Retinal pigment epithelial cell (primary cell): ENCODE measurements around the gene CCDC196.

Source experiments
- DNase-seq: peaks from one replicate; pipeline ENCODE4 v3.0.0-alpha.2; 2010; ENCODE audit warnings: low read depth
- H3K4me3 ChIP-seq: 2 replicates; pipeline ENCODE4 v1.5.1; 2011; ENCODE audit warnings: mild to moderate bottlenecking, low read length, control low read depth, moderate library complexity
- TF ChIP-seq, protein P1 (sequence below): conservative IDR thresholded peaks from 2 replicates; pipeline ENCODE4 v1.5.1; 2011; ENCODE audit warnings: low read depth, low read length, control low read depth, inconsistent platforms

Gene CCDC196, protein sequence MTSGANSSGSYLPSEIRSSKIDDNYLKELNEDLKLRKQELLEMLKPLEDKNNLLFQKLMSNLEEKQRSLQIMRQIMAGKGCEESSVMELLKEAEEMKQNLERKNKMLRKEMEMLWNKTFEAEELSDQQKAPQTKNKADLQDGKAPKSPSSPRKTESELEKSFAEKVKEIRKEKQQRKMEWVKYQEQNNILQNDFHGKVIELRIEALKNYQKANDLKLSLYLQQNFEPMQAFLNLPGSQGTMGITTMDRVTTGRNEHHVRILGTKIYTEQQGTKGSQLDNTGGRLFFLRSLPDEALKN

DNA sequence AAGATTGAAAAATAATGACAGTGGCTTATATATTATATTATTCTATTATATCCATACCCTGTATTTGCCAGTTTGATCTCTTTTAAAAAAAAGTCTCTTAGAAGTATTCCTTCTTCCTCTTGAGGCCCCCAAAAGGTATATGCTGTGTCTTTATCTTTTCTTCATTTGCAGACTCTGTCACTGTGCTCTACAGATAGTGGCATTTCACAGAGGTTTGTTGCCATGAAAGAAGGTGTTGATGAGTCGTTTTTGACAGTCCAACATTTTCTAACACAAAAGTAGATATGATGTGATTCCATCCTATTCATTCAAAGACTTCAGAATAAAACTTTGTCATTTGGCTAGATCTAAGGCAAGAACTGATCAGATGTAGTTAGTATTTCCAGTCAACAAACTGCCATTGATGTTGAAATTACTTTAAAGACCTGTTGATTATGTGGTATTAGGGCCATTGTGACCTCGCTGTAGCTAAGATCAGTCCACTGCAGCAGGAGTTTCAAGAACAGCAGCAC lies at the start of gene CCDC196:
TSS of gene CCDC196 (plus strand) at position 462 of the 512 bp plus-strand sequence. CDS start 132 bp downstream, outside the sequence.
- TF ChIP-seq, protein P1, sequence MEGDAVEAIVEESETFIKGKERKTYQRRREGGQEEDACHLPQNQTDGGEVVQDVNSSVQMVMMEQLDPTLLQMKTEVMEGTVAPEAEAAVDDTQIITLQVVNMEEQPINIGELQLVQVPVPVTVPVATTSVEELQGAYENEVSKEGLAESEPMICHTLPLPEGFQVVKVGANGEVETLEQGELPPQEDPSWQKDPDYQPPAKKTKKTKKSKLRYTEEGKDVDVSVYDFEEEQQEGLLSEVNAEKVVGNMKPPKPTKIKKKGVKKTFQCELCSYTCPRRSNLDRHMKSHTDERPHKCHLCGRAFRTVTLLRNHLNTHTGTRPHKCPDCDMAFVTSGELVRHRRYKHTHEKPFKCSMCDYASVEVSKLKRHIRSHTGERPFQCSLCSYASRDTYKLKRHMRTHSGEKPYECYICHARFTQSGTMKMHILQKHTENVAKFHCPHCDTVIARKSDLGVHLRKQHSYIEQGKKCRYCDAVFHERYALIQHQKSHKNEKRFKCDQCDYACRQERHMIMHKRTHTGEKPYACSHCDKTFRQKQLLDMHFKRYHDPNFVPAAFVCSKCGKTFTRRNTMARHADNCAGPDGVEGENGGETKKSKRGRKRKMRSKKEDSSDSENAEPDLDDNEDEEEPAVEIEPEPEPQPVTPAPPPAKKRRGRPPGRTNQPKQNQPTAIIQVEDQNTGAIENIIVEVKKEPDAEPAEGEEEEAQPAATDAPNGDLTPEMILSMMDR: no peak
- DNase-seq: no peak
- no peak within 1 kb of the TSS for H3K4me3 ChIP-seq

DNA sequence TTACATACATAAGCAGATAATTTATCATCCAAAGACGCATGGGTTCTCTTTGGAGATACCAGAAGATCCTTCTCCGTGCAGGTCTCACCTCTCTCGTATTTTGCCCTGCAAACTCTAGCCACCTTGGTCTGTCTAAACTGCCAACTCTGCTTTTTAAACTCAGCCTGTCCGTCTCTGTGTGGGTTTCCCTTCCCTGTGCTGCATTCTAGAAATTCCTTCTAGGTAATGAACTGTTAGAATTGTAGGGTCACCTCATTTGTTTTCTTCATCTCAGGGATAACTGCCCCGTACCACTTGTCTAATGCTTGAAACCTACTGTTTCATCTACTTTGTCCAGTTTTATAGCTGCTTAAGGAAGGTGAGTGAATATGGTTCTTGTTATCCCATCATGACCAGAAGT lies 45.4 kb upstream of the CCDC196 start:
- TF ChIP-seq, protein P1: no peak
- H3K4me3 ChIP-seq: no peak overlapping the region
- DNase-seq: no peak

DNA sequence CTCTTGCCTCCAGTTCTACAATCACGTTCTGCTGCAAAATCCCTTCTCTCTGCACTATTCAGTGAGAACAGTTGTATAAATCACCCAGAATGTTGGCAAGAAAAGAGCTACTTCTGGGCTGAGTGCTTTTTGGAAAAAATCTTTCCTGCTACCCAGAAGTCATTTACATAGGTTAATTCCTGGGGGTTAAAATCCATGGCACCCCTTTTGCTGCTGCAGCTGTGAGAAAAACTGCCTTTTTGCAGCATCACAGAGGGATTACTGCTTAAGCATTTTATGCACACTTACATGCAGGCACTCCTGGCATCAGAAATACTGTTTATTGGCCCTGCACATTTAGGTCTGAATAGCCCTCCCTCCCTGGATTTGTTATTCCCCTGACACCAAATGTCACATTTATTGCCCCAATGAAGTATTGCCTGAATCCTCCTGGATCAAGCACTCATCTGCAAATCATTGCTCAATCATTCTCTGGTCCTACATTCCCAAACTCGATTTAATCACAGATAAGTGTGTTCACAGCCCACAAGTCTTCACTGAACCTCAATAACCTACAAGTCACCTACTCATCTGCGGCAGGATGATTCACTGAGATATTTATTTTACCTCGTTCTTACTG lies 43.1 kb upstream of the CCDC196 start:
- H3K4me3 ChIP-seq: no peak overlapping the region
- TF ChIP-seq, protein P1: no peak
- DNase-seq: no peak

DNA sequence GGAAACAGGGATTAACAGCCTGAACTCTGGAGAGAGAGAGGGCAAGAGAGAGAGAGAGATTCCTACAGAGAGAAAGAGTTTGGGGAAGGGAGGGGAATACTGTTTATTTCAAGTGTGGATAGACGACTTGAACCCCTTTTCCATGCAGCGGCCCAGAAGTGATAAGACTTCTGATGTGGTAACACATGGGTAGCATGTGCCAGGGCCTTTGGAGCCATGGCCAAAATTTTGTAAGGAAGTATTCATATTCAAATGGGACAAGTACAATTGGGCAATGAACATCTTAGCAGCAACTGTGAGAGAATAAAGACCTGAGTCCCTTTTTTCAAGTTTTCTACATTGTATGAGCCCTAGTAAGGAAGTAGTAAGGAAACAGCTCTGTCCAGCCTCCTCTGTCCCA lies 42.4 kb upstream of the CCDC196 start:
- DNase-seq: no peak
- TF ChIP-seq, protein P1: no peak
- H3K4me3 ChIP-seq: no peak overlapping the region

DNA sequence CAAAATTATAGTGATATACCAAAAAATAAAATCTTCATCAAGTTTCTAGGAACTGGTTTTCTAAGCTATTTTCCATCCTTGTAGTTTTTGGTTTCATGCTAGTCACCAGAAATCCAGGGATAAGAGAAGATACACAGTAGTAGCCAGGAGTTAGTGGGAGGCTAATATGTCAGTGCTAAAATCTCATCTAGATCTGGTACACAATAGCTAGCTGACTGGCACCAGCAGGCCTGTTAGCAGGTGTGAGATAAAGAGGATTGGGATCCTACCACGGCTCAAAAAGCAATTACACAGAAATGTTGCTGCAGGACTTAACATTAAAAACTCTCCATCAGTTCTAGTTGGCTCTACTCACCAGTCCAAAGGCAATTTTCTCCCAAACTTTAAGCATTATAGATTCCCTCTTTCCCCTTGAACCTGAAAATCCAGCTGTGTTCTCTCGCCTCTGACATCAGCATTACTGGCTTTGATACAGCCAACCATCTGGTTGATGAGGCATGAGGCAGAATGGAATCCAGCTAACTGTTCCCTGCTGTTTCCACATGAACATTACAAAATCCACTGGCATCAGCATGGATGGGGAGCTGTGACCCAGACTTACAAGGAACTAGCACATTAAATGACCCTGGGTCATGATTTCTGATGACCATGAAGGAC lies 41.8 kb upstream of the CCDC196 start:
- no peak overlapping the region for H3K4me3 ChIP-seq
- TF ChIP-seq, protein P1: no peak
- no peak for DNase-seq

DNA sequence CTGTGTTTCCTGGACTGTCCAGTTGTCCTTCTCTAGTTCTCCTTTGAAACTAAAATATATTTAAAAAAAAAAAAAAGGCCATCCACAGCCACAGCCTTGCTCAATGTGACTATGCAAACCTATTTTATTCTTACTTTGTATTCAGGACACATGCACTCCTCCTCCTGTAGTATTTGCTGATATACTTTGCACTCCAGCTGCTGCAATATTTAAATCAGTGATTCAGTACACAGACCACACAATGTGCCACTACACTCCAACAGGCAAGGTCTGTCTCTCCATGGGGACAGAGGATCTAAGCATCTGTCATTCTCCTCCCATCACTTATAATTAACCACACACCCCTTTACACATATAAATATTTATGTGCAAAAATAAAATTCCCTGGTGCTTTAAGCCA lies 40.2 kb upstream of the CCDC196 start:
- DNase-seq: no peak
- H3K4me3 ChIP-seq: no peak overlapping the region
- TF ChIP-seq, protein P1: no peak

DNA sequence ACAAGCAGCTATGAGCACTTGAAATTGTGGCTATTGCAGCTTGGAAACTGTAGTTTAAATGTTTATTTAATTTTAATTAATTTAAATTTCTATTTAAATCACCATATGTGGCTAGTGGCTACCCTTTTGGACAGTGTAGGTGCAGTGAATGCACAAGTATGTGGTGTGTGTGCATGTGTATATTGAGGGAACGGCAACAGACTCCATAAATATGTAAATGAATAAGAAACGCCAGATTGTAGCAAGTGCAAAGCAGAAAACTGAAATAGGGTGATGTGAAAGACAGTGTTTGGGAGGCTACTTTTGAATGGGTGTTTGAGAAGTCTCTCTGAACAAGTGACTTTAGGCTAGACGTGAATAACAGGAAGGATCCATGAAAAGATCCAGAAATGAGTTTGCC lies 32.7 kb upstream of the CCDC196 start:
- no peak overlapping the region for H3K4me3 ChIP-seq
- TF ChIP-seq, protein P1: no peak
- DNase-seq: no peak
